Measurements from ENCODE around the gene DNAH14. TPM values are rescaled to one million over a fixed set of nuclear protein-coding genes. Genes with fewer than 3 reads are reported as not detected.
"Not testable (repeated sequence)": the region's sequence is repeated elsewhere in the genome, so short reads cannot be mapped to it uniquely, and the experiment has no call there.

Gene DNAH14
- total RNA-seq, 8 experiments from 2014 or later, result 19.3 to 153 (median 52.7) TPM

DNA sequence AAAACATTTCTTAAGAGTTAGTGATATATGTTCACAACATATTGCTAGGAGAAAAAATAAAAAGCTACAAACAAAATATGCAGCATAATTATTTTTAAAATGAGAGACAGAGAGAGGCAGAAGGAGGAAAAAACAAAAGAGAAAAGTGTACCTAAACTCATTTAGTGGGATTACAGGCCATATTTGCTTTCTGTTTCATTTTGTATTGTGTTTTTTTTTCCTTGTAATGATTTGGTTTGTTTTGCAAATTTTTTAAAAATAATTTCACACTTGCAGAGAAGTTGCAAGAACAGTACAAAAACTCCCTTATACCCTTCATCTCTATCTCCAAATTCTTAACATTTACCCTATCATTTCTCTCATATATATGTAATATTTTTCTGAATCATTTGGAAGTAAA is 433.3 kb downstream of the DNAH14 start:
- H3K4me1 ChIP-seq (replicated peaks in 1 of 2), result peaks cover 0 to 6% of the 10 kb centered on the region in 2 donors
- H3K27ac ChIP-seq, result no peak overlapping the region
- no peak for ATAC-seq (replicated peaks in 6 of 8)
- H3K4me3 ChIP-seq, result no peak overlapping the region
- in situ Hi-C loops (cut with MboI; ENCODE audit: low pct_unique_long_range_greater_than_20kb in 2 of 9, low sequenced_read_pairs in 9 of 9, unreplicated experiment in 9 of 9), result no loop called here

DNA sequence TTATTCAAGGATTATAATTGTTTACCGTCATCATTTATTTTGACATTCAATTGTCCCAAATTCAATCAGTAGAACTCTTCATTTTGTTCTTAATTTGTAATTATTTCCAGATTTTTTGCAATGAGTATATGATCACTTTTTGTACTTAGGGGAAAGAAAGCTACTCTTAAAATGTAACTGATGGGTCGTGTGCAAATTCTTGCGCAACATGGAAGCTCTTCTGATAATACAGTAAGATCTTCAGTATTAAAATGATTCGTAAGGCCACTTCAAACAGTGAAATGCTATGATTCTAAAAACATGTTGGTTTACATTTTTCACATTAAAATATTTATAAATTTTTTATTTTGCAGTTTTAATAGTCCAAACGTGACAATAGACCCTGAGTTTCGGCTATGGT is 435.0 kb downstream of the DNAH14 start:
- H3K4me1 ChIP-seq (replicated peaks in 1 of 2), result peaks cover 0 to 6% of the 10 kb centered on the region in 2 donors
- ATAC-seq (replicated peaks in 6 of 8), result no peak
- no peak overlapping the region for H3K4me3 ChIP-seq
- no peak overlapping the region for H3K27ac ChIP-seq
- 84 to 98% (median 90%) methylated on average over 3 to 6 of the region's 6 CpGs for WGBS, 10 experiments
- in situ Hi-C loops (cut with MboI; ENCODE audit: low pct_unique_long_range_greater_than_20kb in 2 of 9, low sequenced_read_pairs in 9 of 9, unreplicated experiment in 9 of 9), result no loop called here

DNA sequence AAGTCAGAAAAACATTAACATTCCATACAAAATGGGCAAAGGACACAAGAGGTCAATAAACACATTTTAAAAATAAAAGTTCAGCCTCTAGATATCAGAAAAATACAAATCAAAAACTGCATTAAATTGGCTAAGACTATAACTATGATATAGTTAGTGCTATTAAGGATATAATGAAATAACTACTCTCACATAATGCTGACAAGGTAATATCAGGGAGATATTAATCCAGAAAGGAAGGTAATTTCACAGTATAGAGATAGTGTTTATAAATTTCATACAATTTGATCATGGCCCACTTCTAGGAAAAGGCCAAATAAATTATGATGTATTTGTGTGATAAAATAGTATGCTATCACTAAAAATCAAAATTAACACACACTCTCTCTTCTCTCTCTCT is 436.5 kb downstream of the DNAH14 start:
- Histone ChIP-seq H3K27ac (no peak overlapping the region), H3K4me3 (no peak overlapping the region), H3K4me1 (replicated peaks in 1 of 2) (peaks cover 0 to 6% of the 10 kb centered on the region in 2 donors)
- ATAC-seq (replicated peaks in 6 of 8), result no peak
- in situ Hi-C loops (cut with MboI; ENCODE audit: low pct_unique_long_range_greater_than_20kb in 2 of 9, low sequenced_read_pairs in 9 of 9, unreplicated experiment in 9 of 9), result no loop called here

DNA sequence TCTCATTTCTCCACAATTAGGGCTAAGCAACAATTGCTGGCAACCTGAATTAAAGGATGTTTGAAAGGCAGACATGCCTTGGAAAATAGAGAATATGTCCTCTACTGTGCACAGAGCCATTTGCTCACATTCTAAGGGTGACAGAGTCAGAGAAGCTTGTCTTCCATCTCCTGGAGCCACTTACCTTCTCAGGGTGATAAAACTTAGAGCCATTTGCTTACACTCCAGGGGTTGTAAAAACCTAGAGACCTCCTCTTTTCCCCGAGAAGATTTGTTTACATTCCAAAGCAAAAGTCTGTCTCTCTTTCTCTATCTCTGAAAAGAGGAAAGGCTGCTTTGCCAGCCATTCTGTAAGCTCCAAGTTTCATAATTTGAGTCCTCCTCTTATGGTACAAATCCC is 437.1 kb downstream of the DNAH14 start:
- H3K27ac ChIP-seq, result no peak overlapping the region
- in situ Hi-C loops (cut with MboI; ENCODE audit: low pct_unique_long_range_greater_than_20kb in 2 of 9, low sequenced_read_pairs in 9 of 9, unreplicated experiment in 9 of 9), result no loop called here
- no peak for ATAC-seq (replicated peaks in 6 of 8)
- 0 to 23% (median 0%) methylated on average over 1 of the region's 1 CpG; no CpG with 5 or more reads in 3 of the 10 experiments for WGBS, 10 experiments
- H3K4me3 ChIP-seq, result no peak overlapping the region
- peaks cover 0 to 6% of the 10 kb centered on the region in 2 donors for H3K4me1 ChIP-seq (replicated peaks in 1 of 2)

DNA sequence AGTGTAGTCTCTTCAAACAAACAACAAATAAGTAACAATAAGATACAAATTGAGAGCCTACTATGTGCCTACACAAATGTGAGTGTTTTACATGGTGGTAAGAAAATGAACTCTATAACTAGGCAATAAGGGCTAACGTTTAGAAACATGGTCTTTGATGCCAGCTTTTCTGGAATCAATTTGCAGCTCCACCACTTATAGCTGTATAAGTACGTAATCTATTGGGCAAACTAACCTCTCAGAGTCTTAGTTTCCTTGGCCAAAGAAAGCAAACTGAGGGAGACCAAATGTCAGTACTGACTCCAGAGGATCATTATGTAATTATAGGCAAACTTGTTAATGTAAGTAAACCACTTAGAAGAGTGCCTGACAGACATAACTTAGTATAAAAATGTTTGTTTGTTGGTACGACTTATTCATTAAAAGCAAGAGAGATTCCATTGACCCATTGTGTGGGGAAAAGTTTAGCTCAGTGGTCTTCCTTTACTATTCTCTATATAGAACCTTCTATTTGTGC is 438.6 kb downstream of the DNAH14 start:
- in situ Hi-C loops (cut with MboI; ENCODE audit: low pct_unique_long_range_greater_than_20kb in 2 of 9, low sequenced_read_pairs in 9 of 9, unreplicated experiment in 9 of 9), result no loop called here
- ATAC-seq (replicated peaks in 6 of 8), result no peak
- Histone ChIP-seq H3K4me3 (no peak overlapping the region), H3K4me1 (replicated peaks in 1 of 2) (peaks cover 0 to 6% of the 10 kb centered on the region in 2 donors), H3K27ac (no peak overlapping the region)
- 13 to 91% (median 75%) methylated on average over 1 to 3 of the region's 3 CpGs; no CpG with 5 or more reads in 1 of the 10 experiments for WGBS, 10 experiments

DNA sequence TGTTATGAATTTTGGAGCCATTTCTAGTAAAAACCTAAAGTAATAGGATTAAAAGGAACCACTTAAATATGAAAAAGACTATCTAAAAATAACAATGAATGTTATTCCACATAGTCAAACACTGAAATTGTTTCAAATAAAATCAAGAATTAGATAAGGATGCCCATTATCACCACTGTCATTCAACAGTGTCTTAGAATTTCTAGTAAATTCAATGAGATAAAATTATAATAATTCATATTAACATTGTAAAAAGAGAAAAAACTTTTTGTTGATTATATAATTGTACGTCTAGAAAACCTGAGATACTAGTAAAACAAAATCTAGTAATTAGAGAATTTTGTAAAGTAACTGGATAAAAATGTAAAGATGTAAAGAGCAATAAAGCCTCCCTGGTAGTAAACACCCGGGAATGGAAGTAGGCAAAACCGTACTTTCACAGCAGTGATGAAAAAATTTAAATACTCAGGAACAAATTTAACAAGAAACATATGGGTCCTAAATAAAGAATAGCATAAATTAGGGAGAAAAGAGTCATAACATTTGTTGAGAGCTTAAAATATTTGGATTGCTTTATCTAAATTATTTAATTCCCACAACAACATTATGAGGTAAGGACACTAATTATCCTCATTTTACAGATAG is 442.0 kb downstream of the DNAH14 start:
- Histone ChIP-seq H3K27ac (no peak overlapping the region), H3K4me3 (no peak overlapping the region), H3K4me1 (replicated peaks in 1 of 2) (peaks cover 0 to 1% of the 10 kb centered on the region in 2 donors)
- peak in 3 of 8 experiments; percentile 31 to 69 (median 57) for ATAC-seq (replicated peaks in 6 of 8)
- WGBS, 10 experiments, result 0 to 88% (median 72%) methylated on average over 1 to 3 of the region's 3 CpGs
- in situ Hi-C loops (cut with MboI; ENCODE audit: low pct_unique_long_range_greater_than_20kb in 2 of 9, low sequenced_read_pairs in 9 of 9, unreplicated experiment in 9 of 9), result no loop called here

DNA sequence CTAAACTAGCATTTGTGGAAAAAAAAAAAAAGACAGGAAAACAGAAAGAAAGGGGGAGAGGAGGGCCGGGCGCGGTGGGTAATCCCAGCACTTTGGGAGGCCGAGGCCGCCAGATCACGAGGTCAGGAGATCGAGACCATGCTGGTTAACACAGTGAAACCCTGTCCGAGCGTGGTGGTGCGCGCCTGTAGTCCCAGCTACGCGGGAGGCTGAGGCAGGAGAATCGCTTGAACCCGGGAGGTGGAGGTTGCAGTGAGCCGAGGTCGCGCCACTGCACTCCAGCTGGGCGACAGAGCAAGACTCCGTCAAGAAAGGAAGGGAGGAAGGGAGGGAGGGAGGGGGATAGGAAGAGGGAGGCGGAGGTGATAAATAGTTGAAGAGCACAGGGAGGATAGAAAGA is 443.7 kb downstream of the DNAH14 start:
- 40 to 97% (median 91%) methylated on average over 2 to 17 of the region's 21 CpGs; no CpG with 5 or more reads in 2 of the 10 experiments for WGBS, 10 experiments
- no peak for ATAC-seq (replicated peaks in 6 of 8)
- no peak overlapping the region for H3K27ac ChIP-seq
- no peaks in the 10 kb centered on the region for H3K4me1 ChIP-seq (replicated peaks in 1 of 2)
- H3K4me3 ChIP-seq, result no peak overlapping the region
- in situ Hi-C loops (cut with MboI; ENCODE audit: low pct_unique_long_range_greater_than_20kb in 2 of 9, low sequenced_read_pairs in 9 of 9, unreplicated experiment in 9 of 9), result no loop called here

DNA sequence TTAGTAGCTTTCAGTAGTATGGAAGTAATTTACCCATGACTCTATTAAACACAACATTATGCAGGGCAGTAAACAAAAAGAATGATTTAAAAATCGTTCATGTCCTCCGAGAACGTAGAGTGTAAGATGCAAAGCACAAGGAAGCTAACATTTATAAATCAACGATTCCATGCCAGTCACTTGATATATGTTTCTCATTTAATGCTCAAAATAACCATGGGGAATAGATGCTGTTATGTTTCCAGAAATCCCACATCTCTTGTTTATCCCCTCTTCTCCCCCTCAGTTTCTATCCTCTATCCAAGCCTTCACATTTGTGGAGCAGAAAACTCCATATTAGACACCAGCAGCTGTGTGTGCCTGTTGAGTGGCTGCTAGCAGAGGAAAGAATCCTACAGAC is 445.5 kb downstream of the DNAH14 start:
- WGBS, 10 experiments, result 17 to 100% (median 90%) methylated on average over 1 to 4 of the region's 4 CpGs; no CpG with 5 or more reads in 1 of the 10 experiments
- H3K27ac ChIP-seq, result no peak overlapping the region
- in situ Hi-C loops (cut with MboI; ENCODE audit: low pct_unique_long_range_greater_than_20kb in 2 of 9, low sequenced_read_pairs in 9 of 9, unreplicated experiment in 9 of 9), result no loop called here
- H3K4me3 ChIP-seq, result no peak overlapping the region
- no peak for ATAC-seq (replicated peaks in 6 of 8)
- peaks cover 6% of the 10 kb centered on the region in 2 donors for H3K4me1 ChIP-seq (replicated peaks in 1 of 2)

DNA sequence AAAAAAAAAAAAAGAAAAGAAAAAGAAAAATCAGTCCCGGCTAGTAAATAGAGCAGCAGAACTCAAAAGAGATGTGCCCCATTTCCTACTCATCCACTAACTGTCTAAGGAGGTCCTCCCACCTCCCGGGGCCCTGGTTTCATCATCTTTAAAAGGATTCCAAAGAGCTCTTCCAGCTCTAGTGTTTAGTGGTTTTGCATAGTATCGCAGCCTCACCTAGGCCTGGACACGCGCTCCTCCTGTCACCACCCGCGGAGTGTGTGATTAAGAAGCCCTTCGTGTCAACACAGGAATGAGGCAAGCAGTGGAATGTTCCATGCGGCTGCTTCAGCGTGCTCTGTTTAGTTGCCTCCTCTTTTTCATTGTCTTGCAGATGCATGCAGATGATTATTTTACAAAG is 449.4 kb downstream of the DNAH14 start:
- H3K4me1 ChIP-seq (replicated peaks in 1 of 2), result peaks cover 6% of the 10 kb centered on the region in 2 donors
- peak; percentile 65 to 100 (median 98) for ATAC-seq (replicated peaks in 6 of 8)
- H3K4me3 ChIP-seq, result no peak overlapping the region
- in situ Hi-C loops (cut with MboI; ENCODE audit: low pct_unique_long_range_greater_than_20kb in 2 of 9, low sequenced_read_pairs in 9 of 9, unreplicated experiment in 9 of 9), result no loop called here
- H3K27ac ChIP-seq, result no peak overlapping the region
- WGBS, 10 experiments, result 15 to 39% (median 20%) methylated on average over 3 to 10 of the region's 10 CpGs; no CpG with 5 or more reads in 2 of the 10 experiments

DNA sequence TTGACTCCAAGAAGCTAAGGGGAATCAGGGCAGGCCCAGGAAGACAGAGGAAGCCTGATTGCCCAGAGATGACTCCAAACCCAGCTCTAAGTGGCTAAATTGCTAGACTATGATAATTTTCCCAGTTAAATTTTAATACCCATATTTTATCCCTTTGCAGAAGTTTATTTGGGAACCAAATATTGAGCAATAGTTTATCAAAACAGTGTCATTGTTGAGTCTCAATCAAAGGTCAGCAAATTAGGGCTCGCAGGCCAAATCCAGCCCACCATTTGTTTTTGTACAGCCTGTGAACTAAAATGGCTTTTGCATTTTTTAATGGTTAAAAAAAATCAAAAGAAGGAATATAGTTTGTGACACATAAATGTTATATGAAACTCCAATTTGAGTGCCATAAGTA is 451.2 kb downstream of the DNAH14 start:
- 90 to 100% (median 100%) methylated on average over 1 of the region's 1 CpG; no CpG with 5 or more reads in 3 of the 10 experiments for WGBS, 10 experiments
- Histone ChIP-seq H3K4me1 (replicated peaks in 1 of 2) (peaks cover 6% of the 10 kb centered on the region in 2 donors), H3K27ac (no peak overlapping the region), H3K4me3 (no peak overlapping the region)
- in situ Hi-C loops (cut with MboI; ENCODE audit: low pct_unique_long_range_greater_than_20kb in 2 of 9, low sequenced_read_pairs in 9 of 9, unreplicated experiment in 9 of 9), result no loop called here
- no peak for ATAC-seq (replicated peaks in 6 of 8)

DNA sequence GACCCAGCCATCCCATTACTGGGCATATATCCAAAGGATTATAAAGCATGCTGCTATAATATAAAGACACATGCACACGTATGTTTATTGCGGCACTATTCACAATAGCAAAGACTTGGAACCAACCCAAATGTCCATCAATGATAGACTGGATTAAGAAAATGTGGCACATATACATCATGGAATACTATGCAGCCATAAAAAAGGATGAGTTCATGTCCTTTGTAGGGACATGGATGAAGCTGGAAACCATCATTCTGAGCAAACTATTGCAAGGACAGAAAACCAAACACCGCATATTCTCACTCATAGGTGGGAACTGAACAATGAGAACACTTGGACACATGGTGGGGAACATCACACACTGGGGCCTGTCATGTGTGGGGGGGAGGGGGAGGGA is 457.4 kb downstream of the DNAH14 start:
- 20% methylated on average over 1 of the region's 3 CpGs; no CpG with 5 or more reads in 9 of the 10 experiments for WGBS, 10 experiments
- ATAC-seq (replicated peaks in 6 of 8); H3K27ac ChIP-seq; H3K4me1 ChIP-seq (replicated peaks in 1 of 2); H3K4me3 ChIP-seq; in situ Hi-C loops (cut with MboI; ENCODE audit: low pct_unique_long_range_greater_than_20kb in 2 of 9, low sequenced_read_pairs in 9 of 9, unreplicated experiment in 9 of 9): not testable (repeated sequence)

DNA sequence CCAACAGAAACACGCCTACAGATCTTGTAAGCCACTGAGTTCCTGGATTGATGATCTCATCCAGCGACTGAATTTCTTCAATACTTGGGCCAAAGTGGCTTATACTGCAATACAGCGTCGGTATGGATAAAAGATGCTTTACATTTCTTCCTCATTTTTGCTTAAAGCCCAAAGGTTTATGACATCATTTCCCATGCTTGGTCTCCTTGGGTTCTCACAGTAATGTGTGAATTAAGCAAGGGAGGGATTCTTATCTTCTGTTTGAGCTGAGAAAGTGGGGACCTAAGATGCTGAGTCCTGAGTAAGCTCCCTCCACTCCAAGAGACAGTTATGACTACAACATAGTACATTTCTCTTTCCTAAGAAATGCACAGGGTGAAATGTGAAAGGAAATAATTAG is 458.9 kb downstream of the DNAH14 start:
- H3K27ac ChIP-seq, result no peak overlapping the region
- peak in 3 of 8 experiments; percentile 30 to 33 (median 32) for ATAC-seq (replicated peaks in 6 of 8)
- no peaks in the 10 kb centered on the region for H3K4me1 ChIP-seq (replicated peaks in 1 of 2)
- in situ Hi-C loops (cut with MboI; ENCODE audit: low pct_unique_long_range_greater_than_20kb in 2 of 9, low sequenced_read_pairs in 9 of 9, unreplicated experiment in 9 of 9), result no loop called here
- 10 to 88% (median 77%) methylated on average over 1 to 4 of the region's 4 CpGs; no CpG with 5 or more reads in 1 of the 10 experiments for WGBS, 10 experiments
- no peak overlapping the region for H3K4me3 ChIP-seq

DNA sequence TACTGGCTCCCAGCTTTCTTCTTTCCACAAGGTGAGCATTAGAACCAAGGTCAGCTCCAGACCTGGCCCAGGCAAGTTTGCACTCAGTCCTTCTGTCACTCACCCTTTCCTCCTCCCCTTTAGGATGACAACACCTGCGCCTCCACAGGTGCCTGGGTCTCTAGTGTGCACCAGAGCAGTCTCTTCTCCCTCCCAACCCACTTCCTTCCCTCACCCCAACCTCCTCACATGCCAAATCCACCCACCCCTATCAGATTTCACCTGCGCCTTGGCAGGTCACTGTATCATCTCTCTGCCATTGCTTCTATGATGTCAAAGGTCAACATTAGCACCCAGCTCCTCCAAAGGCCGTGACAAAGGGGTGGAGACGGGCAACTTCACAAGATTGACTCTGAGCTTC is 460.4 kb downstream of the DNAH14 start:
- Histone ChIP-seq H3K4me1 (replicated peaks in 1 of 2) (no peaks in the 10 kb centered on the region), H3K4me3 (no peak overlapping the region), H3K27ac (no peak overlapping the region)
- no peak for ATAC-seq (replicated peaks in 6 of 8)
- WGBS, 10 experiments, result 61 to 100% (median 88%) methylated on average over 2 to 4 of the region's 4 CpGs; no CpG with 5 or more reads in 4 of the 10 experiments
- in situ Hi-C loops (cut with MboI; ENCODE audit: low pct_unique_long_range_greater_than_20kb in 2 of 9, low sequenced_read_pairs in 9 of 9, unreplicated experiment in 9 of 9), result no loop called here

DNA sequence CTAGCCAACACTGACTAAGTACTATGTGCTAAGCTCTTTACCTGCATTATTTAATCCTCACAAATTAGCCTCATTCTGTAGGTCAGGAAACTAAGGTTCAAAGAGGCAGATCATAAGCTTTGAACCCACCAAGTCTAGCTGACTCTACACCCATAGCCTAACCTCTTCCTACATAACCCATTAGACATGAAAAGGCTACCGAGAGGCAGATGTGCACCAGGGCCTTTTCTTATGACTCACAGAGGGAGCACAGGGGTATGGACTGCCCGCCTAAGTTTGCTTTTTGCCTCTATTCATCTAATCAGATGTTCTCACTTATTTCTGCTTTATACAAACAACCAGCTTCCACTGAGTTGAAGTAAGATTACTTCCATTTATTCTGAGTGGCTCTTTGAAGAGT is 466.9 kb downstream of the DNAH14 start:
- no peak overlapping the region for H3K27ac ChIP-seq
- 50 to 100% (median 86%) methylated on average over 1 to 2 of the region's 2 CpGs; no CpG with 5 or more reads in 3 of the 10 experiments for WGBS, 10 experiments
- no peak overlapping the region for H3K4me3 ChIP-seq
- no peaks in the 10 kb centered on the region for H3K4me1 ChIP-seq (replicated peaks in 1 of 2)
- ATAC-seq (replicated peaks in 6 of 8), result no peak
- in situ Hi-C loops (cut with MboI; ENCODE audit: low pct_unique_long_range_greater_than_20kb in 2 of 9, low sequenced_read_pairs in 9 of 9, unreplicated experiment in 9 of 9), result no loop called here

Data from motor neuron (in vitro differentiated cells).